Activated CD4-positive, CD25-positive, alpha-beta regulatory T cell treated with anti-CD3 and anti-CD28 coated beads, Interleukin-2, amount 50 U/mL, for 16 hours (primary cell): Measurements from ENCODE around the gene CDK2AP2.
"Not testable (repeated sequence)": the region's sequence is repeated elsewhere in the genome, so short reads cannot be mapped to it uniquely, and the experiment has no call there.

Experiments used
- DNase-seq: peaks from one replicate; pipeline ENCODE4 v3.0.0-alpha.2; 2020; ENCODE audit warnings: low read depth, low spot score

The CDK2AP2 gene

DNA sequence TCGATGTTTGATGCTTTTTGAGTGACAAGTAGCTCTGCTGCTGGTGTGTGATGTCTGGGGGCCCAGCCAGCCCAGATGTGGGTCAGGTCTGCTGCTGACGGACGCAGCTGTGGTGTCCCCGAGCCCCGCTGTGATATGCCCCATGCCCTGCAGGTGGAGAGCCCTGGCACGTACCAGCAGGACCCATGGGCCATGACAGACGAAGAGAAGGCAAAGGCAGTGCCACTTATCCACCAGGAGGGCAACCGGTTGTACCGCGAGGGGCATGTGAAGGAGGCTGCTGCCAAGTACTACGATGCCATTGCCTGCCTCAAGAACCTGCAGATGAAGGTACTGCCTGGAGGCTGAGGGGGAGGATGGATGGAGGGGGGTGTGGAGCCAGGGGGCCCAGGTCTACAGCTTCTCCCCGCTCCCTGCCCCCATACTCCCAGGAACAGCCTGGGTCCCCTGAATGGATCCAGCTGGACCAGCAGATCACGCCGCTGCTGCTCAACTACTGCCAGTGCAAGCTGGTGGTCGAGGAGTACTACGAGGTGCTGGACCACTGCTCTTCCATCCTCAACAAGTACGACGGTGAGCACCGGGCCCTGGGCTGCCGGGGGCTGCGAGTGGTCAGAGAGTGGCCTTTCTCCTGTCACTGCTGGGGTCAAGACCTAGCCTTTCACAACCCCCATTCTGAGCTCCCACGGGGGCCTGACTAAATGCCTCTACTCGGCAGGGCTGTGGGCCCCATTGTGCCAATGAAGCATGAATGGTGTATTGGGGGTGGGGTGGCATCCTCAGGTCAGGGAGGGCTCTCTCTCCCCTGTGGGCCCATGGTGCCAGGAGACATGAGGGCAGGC lies 17.9 kb downstream of the CDK2AP2 start:
- DNase-seq: no peak

DNA sequence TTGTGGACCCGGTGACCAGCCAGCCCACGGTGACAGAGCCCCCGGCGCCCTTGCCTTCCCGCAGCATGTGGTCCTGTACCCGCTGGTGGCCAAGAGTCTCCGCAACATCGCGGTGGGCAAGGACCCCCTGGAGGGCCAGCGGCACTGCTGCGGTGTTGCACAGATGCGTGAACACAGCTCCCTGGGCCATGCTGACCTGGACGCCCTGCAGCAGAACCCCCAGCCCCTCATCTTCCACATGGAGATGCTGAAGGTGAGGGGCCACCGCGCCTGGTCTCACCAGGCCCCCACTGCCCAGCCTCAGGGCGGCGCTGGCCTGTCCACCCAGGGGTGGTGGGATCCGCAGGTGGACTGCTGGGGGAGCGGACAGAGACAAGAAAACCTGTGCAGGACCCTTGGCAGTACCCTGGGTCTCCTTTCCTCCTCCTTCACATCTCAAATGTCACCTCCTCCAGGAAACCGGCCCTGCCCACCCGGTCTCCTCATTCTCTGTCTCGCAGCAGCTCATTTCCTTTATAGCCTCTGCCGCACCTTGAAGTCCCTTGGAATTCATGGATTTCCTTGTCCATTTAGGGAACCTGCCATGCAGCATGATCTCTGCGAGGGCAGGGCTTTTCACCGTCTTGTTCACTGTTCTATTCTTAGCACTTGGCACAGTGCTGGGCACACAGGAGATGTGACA lies 18.6 kb downstream of the CDK2AP2 start:
- no peak for DNase-seq

DNA sequence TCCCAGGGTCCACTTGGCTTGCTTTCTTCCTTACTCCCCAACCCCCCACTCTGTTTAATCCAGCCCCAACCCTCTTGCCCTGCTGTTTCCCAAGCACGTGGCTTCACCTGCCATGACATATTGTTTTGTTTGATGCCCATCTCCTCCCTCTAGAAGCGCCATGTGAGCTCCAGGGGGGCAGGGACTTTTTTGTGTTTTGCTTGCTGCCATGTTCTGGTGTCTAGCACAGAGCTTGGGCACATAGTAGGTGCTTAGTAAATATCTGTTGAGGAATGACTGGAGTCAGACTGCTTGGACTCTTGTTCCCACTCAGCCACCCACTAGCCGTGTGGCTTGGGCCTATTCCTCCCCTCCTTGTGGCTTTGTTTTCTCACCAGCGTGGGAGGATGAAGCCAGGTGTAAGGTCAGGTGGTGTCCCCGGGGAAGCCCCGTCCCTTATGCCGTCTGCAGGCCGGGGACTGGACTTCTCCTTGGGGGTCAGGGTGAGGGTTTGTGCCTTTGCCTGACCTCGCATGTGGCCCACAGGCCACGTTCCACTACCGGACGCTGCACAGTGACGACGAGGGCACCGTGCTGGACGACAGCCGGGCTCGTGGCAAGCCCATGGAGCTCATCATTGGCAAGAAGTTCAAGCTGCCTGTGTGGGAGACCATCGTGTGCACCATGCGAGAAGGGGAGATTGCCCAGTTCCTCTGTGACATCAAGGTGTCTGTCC lies 21.3 kb downstream of the CDK2AP2 start:
- DNase-seq: no peak

DNA sequence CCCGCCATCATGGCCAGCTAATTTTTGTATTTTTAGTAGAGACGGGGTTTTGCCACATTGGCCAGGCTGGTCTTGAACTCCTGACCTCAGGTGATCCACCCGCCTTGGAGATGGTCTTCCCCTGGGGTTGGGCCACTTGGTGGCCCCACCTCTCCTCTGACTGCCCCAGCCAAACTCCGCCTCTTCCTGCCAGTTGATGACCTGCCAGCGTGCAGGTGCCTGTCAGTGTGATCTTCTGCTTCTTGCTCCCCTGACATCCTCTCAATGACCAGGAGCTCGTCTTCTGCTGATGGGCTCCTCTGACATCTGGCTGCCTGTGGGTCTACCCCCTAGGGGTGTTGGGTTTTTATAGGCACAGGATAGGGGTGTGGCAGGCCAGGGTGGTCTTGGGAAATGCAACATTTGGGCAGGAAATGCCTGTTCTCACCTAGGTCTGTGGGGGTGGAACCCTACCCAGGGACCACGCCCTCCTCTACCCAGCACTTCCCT lies 22.0 kb downstream of the CDK2AP2 start:
- DNase-seq: not testable (repeated sequence)

DNA sequence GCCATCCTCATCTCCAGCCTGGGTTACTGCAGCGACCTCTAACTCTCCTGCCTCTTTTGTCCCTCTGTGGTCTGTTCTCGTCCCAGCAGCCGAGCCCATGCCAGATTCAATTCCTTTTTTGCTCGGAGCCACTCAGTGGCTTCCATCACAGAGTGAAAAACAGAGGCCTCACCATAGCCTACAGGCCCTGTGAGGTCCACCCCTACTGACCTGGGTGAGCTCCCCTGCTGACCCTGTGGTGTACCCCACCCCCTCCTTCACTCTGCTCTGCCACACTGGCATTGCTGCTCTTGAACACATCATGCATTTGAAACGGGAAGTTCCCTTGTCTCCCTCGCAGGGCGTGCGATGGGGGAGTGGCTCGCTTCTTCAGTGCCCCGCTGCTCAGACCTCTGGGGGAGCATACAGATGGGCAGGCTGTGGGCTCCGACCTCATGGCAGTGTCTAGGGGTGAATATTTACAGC lies 23.1 kb downstream of the CDK2AP2 start:
- peak; percentile 46 for DNase-seq

DNA sequence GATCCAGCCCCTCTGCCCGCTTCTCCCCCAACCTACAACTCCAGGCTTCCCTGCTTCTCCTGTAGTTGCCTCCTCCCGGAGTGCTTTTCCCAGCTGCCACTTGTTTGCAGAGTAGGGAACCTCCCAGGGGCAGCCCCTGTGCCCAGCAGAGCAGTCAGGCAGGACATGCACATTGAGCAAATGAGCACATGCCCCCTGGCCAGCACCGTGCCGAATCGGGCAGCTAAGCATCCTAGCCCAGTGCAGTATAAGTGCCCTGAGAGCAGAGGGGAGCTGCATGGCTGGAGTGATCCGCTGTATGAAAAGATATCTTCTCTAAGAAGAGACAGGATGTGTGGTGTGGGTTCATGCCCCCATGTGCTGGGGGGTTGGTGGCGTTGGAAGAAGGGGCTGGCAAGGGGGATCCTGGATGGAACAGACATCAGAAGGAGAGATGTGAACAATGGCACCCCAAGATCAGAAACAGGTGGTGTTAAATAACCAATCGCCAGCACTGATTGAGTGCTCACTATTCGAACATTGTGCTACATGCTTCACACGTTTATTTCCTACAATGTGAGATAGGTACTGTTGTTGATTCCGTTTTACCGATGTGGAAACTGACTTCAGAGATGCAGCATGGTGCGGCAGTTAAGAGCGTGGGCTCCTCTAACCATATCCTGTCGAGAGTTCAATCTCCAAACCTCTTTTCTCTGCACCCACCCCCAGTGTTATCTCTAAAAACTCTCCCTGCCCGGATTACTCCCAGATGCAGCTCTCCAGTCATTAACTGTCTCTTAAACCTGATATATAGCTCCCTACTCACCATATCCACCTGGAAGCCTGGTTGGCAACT lies 23.9 kb downstream of the CDK2AP2 start:
- DNase-seq: no peak

DNA sequence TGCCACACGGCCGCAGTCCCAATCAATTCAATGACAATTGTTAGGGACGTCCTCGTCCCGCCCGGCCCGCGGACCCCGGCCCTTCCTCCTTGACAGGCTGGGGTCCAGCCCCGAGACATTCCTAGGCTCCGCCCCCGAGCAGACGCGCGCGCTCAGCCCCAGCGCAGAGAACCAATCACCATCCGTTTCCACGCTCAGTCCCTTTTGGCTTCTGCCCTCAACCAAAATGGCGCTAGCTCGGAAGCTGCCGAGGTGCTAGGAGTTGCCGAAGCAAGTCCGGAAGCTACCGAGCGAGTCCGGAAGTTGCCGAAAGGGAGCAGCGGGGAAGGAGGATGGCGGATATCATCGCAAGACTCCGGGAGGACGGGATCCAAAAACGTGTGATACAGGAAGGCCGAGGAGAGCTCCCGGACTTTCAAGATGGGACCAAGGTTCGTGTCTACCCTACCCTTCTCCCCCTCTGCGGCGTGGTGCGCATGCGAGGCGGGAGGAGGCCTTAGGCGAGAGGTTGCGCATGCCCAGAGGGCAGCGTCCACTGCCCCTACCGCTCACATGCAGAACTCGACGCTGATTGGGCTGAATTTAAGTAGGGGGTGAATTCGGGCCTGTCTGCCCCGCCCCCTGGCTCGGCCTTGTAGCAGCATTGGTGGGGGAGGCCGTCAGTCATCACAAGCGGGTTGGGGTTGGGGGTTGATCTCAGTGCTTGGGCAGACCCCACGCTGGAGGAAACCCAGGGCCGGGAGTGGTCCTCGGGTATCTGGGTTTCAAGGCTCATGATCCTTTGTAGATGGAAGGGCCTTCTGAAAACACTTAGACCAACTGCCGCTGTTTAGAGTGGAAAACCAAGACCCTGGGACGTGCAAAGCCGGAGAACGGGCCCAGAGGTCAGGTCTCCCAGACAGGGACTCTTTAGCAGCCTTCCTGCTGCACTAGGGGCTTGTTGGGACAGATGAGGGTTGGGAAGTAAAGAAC lies 24.8 kb downstream of the CDK2AP2 start, which contains the start of gene AIP:
AIP (plus strand) TSS at position 200 of the 972 bp plus-strand sequence; CDS start at position 333, 133 bp downstream.
- DNase-seq: peak; percentile 95

DNA sequence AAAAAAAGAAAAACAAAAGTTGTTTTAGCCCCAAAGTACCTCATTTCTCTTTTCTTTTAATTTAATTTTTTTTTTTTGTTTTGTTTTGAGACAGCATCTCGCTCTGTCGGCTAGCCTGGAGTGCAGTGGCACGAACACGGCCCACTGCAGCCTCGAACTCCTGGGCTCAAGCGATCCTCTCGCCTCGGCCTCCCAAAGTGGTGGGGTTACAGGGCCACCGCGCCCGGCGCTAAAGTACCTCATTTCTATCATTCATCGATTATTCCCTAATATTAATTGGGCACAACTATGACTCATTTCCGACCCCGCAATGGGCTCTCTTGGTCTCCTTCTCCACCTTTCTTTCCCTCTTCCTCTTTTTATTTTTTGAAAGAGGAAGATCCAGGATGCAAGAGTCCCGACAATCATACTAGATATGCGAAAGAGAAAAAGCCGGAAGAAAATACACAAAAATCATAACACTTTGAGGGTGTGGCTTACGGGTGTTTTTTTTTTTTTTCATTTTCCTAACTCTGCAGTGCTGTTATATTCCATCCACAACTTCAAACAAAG lies 25.6 kb downstream of the CDK2AP2 start:
- no peak for DNase-seq

DNA sequence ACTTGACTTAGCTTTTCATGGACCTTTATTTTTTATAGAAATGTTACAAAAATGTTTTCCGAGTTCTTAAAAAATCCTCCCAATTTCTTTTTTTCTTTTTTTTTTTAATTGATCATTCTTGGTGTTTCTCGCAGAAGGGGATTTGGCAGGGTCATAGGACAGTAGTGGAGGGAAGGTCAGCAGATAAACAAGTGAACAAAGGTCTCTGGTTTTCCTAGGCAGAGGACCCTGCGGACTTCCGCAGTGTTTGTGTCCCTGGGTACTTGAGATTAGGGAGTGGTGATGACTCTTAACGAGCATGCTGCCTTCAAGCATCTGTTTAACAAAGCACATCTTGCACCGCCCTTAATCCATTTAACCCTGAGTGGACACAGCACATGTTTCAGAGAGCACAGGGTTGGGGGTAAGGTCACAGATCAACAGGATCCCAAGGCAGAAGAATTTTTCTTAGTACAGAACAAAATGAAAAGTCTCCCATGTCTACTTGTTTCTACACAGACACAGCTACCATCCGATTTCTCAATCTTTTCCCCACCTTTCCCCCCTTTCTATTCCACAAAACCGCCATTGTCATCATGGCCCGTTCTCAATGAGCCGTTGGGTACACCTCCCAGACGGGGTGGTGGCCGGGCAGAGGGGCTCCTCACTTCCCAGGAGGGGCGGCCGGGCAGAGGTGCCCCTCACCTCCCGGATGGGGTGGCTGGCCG lies 30.5 kb downstream of the CDK2AP2 start:
- not testable (repeated sequence) for DNase-seq

DNA sequence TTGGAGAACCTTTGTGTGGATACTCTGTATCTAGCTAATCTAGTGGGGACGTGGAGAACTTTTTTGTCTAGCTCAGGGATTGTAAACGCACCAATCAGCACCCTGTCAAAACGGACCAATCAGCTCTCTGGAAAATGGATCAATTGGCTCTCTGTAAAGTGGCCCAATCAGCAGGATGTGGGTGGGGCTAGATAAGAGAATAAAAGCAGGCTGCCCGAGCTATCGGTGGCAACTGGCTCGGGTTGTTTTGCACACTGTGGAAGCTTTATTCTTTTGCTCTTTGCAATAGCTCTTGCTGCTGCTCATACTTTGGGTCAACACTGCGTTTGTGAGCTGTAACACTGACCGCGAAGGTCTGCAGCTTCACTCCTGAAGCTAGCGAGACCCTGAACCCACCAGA lies 31.3 kb downstream of the CDK2AP2 start:
- not testable (repeated sequence) for DNase-seq

DNA sequence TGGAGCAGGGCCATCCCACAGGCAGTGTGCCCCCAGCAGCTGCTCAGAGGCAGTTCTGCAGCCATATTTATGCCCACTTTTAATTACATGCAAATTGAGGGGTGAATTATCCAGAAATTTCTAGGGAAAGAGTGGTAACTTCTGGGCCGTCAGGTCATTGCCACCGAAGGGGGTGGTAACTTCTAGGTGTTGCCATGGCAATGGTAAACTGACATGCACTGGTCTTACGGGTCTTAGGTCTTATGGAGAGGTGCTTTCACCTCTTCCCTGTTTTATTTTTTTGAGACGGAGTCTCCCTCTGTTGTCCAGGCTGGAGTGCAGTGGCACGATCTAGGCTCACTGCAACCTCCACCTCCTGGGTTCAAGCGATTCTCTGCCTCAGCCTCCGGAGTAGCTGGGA lies 35.1 kb downstream of the CDK2AP2 start:
- no peak for DNase-seq

DNA sequence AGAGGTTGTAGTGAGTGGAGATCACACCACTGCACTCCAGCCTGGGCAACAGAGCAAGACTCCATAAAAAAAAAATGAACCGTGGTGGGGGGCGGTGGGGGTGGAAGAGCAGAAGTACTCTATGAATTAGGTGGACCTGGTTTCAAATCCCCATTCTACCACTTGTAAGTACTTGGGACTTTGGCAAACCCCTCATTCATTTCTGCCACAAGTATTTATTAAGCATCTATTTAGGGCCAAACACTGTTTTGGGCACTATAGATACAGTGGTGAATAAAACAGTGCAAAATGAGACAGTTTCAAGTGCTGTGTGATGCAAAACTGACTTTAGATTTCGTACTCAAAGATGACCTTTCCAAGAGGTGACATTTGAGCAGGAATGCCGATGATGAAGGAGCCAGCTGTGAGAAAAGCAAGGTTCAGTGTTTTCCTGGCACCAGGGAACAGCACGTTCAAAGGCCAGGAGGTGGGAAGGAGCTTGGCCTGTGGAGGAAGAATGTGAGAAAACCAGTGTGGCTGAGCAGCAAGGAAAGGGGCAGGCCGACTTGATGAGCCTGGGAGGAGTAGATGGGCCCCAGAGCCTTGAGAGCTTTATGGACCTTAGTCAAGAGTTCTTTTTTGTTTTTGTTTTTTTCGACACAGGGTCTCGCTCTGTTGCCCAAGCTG lies 37.5 kb downstream of the CDK2AP2 start:
- no peak for DNase-seq

DNA sequence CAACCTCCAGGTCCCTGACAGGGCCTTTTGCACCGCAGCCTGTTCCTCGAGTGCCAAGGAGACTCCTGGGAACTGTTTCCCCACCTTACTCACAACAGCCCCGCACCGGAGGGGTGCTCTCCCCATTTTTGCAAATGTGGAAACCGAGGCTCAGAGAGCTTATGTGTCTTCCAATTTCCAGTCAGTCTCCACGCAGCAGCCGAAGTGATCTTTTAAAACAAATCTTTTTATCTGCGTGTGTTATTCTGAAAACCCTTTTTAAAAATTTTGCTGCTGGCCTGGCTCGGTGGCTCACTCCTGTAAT lies 38.5 kb downstream of the CDK2AP2 start:
- DNase-seq: no peak

DNA sequence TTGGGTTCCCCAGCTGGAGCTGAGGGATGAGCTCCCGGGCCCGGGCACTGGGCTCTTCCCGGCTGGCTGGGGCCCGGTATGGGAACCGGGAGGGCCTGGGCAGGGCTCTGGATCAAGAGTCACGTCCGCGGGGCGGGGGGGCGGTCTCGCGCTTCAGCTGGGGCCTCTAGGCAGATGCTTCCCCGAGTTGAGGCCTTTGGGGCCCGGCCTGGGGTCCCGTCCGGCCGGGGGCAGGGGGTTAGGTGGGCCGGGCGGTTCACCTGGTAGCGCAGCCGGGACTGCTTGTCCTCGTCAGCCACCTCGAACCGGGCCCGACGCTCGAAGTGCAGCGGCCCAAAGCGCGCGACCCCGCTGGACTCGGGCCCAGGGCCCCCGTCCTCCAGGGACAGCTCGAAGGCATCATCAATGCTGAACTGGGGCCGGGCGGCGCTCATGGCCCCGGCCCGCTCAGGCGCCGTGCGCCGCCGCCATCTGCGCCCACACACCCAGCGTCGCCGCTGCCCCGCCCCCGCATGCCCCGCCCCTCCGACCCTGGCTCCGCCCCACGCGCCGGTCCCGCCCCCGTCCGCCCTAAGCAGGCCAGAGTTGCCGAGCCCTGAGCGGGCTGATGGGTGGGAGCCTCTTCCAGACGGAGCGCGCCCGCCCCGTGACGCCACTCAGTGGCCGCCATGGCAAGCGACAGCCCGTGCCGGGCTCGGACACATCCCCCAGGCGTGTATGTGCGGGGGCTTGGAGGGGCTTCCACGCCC lies 39.0 kb downstream of the CDK2AP2 start, which contains the start of gene TMEM134:
TMEM134 (minus strand) TSS at position 493 of the 749 bp plus-strand sequence; CDS start at position 434, 59 bp downstream.
- DNase-seq: peak; percentile 85

DNA sequence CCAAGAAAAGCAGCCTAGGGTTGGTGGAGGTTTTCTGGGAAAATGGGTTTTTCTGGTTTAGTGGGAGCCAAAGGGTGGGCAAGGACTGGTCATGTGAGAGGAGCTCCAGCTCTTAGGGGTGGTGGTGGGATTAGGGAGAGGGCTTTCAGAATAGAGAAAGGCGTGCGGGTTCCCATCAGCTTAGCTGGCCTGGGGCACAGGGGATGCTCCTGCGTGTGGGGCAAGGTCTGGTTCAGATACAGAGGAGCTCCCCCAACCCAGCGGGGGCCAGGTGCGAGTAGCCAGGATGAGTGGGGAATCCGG lies 39.6 kb downstream of the CDK2AP2 start:
- no peak for DNase-seq

DNA sequence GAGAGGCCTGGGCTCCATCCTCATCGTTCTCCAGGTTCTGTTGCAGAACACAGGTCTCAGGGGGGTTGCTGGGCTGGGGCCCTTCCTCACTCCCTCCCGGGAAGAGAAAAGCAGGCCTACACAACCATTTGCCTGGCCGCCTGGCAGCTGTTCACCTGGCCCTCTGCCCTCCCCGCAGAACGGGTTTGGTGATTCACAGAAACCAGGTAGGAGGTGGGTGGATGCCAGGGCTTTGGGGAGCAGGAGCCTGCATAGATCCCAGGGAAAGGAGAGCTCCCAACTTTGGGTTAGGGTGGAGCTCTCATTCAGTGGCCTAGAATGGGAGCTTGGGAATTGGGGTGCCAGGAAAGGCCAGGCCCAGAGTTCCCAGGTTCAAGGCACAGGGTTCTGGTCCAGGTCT lies 39.9 kb downstream of the CDK2AP2 start:
- no peak for DNase-seq

DNA sequence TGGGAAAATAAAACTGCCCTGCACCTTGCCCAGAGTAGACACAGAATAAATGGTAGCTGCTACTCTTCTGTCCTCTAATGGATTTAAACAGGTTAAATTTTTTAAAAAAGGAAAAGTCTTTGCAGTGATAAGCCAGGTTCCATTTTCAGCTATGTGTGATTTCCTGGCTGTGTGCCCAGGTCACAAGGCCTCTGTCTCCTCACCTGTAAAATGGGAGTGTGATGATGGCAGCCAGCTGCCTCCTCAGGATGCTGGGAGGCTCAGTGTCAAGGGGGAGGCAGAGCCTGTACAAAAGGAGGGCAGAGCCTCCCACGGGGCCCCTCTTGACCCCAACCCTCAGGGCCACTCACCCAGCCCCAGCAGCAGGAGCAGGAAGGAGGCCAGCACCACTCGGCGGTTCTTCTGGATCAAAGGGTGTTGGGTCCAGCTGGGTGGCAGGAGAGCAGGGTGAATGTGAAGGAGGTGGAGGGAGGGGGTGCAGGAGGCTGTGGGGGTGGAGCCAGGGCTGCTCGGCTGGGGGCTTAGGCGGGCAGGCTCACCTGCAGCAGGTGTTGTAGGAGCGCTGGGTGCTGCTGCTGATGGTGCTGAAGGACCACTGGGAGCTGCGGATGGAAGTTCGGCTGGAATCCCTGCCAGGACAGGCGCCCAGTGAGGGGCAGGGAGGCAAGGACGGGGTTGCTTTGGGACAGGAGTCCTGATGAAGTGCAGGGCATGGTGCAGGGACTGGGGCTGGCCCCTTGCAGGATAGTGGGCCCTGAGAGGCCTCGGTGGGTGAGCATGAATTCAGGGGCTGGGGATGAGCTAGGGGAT lies 40.8 kb downstream of the CDK2AP2 start:
- DNase-seq: no peak
